T-helper 2 cell (primary cell): ENCODE measurements around the gene DNAJB9.

Experiments
- DNase-seq, 5 experiments: peaks; one replicate each; pipeline versions ENCODE4 v3.0.0 to v3.0.0-alpha.2; 2012 to 2022

Gene DNAJB9

GRCh38 chr7:108570146-108570755 is 577 bp downstream of the DNAJB9 start:
- peak in 4 of 5 experiments; percentile 11 to 75 (median 40) for DNase-seq

DNA sequence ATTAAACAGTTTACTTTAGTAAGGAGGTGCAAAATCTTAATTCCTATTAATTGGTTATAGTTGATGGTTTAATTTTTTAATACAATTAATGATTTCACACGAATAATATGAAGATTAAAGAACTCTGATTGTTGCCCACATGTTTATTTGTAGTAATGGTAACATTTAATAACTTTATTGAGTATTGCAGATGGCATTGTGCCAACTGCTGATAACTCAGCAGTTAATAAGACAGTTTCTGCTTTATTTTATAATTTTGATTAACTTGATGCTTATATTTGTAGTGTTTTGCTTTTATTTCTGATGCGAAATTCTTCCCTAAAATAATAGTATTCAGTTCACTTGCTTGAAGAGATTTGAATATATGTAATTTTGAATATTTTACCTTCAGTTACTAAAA is 2.8 kb downstream of the DNAJB9 start:
- no peak for DNase-seq

DNA sequence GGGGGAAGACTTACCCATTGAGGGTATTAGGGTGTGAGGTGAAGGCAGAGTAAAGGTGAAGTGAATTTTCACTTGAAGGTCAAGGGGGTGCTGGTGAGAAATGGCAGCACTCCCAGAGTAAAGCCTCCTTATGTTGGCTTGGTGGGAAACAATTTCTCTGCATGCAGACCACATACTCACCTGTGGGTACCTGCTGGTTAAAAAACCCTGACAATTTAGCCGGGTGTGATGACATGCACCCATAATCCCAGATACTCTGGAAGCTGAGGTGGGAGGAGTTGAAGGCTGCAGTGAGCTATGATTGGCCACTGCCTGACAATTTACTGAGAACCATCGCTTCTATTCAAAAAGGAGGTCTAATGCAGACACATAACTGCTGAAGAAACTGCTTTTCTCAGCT is 5.5 kb downstream of the DNAJB9 start:
- DNase-seq: no peak

GRCh38 chr7:108576116-108576515 is 6.4 kb downstream of the DNAJB9 start:
- DNase-seq: no peak

DNA sequence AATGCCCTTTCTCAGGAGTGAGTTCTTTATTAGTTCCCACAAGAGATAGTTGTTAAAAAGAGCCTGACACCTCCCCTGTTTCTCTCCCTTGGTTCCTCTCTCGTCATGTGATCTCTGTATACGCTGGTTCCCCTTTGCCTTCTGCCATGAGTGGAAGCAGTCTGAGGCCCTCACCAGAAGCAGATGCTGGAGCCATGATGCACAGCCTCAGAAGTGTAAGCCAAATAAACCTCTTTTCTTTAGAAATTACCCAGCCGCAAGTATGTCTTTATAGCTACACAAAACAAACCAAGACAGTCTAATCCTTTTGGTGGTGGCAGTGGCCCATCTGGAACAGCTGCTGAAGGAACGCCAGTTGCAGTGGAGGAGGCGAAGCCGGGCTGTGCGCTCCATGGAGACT is 9.3 kb downstream of the DNAJB9 start:
- DNase-seq: no peak

DNA sequence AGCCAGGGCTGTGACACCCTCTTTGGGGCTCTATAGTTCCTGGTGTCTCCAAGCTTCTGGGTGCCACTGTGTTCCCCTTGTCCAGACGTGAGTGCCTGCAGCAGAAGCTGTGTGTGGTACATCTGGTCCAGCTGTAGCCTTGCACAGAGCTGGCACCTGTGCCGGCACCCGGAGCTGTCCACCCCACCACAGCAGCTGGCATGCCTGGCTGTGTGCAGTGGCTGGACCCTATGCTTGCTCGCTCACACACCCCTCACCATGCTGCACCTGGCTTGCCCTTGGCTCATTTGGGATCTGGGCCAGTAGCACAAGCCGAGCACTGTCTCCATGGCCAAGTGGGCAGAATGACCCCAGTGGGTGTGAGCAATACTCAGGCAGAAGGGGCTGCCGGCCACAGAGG is 10.6 kb downstream of the DNAJB9 start:
- DNase-seq: no peak

DNA sequence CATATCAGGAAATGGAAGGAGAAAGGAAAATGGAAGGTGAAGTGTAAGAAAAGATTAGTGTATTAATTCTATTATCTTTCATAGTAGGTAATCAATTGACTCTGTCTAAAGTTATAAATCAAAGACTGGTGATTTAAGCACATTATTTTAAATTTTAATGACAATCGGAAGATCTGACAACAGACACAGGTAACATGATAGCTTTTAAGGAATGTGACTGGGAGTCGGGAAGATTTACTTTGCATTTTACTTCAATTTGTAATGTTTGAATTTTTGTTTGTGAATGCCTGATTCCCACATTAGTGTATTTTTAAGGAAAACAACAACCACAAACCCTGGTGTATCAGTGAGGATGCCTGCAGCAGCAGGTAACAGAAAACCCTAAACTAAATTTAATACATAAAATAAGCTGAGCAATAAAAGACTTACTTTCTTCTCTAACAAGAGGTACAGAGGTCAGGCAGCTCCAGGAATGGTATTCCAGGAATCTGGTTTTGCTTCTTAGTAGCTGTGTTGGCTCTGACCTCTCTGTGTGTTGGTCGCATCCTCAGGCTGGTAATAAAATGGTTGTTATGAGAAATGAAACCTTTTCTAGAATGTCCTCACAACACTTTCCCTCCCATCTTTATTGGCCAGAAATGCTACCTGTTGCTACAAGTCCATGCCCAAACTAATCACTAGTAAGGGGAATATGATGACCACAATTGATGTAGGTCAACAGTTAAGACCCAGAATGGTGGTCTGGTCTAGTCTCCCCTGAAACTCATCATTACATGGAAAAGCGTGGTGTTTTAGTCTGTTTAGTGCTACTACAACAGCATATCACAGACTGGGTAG is 12.2 kb downstream of the DNAJB9 start:
- DNase-seq: no peak

GRCh38 chr7:108584211-108584610 is 14.5 kb downstream of the DNAJB9 start:
- no peak for DNase-seq

- DNase-seq: no peak
These were observed 16.2 kb downstream of the DNAJB9 start for GRCh38 chr7:108585843-108586242.

DNA sequence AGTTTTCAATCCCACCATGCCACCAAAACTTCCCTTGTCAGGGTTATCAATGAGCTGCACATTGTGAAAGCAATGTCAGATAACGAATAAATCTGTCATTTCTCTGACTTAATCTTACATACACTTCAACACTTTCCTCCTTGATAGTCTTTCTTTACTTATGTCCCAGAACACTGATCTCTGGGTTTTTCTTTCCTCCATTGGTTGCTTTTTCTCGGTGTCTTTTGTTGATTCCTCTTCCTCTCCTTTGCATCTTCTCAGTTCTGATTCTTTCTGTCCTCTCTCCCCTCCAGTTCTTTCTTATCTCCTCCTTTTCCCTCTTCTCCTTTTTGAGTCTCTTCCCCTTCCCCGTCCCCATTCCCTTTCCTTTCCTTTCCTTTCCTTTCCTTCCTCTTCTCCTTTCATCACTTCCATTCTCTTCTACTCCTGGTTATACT is 16.6 kb downstream of the DNAJB9 start:
- DNase-seq: no peak

DNA sequence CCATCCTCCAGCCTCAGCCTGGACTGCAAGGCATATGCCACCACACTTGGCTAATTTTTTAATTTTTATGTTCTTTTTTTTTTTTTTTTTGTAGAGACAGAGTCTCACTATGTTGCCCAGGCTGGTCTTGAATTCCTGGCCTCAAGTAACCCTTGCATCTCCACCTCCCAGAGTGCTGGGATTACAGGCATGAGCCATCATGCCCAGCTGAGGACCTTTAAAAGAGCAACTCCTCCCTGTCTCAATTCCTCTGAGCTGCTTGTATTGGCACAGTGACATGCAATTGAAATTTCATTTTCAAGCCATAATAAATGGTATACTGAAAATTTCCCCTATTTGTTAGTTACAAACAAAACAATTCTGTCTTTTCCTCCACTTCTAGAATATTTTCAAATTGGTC is 19.5 kb downstream of the DNAJB9 start:
- DNase-seq: no peak

- no peak for DNase-seq
These were observed 20.2 kb downstream of the DNAJB9 start for GRCh38 chr7:108589874-108590273.

GRCh38 chr7:108590606-108591005 is 20.9 kb downstream of the DNAJB9 start:
- DNase-seq: no peak

DNA sequence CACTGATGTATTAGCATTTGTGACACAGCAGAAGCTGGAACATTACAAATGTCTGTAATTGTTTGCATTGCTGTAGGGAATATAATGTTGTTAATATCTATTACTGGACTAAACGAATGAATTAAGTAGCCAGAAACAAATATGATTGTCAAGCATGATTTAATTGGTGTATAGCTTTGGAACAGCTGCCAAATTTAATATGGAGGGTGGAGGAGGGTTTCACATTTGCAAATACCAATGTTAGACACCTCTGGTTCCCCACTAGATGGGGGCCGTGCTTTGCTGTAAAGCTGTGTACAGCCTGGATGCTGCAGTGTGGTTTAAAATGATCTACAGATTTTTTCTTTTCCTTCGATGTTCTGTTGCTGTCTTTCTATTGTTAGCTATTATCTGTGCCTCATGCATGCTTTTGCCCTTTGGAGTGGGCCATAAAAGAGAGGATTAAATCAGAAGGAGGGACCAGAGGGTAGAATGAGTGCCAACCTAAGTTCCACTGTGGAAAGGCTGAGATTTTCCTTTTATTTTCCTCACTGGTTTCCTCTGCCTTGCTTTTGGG is 23.1 kb downstream of the DNAJB9 start:
- peak in 1 of 5 experiments; percentile 50 for DNase-seq

DNA sequence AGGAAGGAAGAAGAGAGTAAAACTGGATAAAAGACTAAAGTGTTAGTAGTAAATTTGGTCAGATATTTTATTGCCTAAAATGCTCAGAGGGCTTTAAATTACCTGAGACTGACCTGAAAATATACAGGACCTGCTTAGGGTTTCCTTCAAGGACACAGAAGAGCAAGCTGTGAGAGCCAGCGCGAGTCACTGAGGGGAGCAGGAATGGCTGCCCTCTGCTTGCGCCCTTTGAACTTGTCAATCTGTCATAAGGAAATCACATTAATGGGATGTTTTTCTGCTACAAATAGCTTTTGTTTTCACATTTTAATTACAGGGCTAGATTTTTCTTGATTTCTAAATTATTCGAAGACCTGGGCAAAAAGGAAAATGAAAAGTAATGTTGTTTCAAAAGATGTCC is 26.9 kb downstream of the DNAJB9 start:
- no peak for DNase-seq

DNA sequence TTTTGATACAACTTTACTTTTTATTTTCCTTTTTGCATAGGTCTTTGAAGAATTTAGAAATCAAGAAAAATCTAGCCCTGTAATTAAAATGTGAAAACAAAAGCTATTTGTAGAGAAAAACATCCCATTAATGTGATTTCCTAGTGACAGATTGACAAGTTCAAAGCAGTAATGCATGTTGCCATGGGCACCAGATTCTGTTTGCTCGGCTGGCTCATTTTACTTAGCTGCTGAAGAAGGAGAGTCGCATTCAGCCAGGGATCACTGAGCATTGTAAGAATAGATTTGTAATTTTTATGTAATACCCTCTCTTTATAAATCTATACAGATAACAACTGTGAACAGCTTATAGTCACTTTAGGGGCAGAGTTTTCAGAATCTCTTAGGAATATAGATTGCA is 28.5 kb downstream of the DNAJB9 start:
- DNase-seq: no peak

DNA sequence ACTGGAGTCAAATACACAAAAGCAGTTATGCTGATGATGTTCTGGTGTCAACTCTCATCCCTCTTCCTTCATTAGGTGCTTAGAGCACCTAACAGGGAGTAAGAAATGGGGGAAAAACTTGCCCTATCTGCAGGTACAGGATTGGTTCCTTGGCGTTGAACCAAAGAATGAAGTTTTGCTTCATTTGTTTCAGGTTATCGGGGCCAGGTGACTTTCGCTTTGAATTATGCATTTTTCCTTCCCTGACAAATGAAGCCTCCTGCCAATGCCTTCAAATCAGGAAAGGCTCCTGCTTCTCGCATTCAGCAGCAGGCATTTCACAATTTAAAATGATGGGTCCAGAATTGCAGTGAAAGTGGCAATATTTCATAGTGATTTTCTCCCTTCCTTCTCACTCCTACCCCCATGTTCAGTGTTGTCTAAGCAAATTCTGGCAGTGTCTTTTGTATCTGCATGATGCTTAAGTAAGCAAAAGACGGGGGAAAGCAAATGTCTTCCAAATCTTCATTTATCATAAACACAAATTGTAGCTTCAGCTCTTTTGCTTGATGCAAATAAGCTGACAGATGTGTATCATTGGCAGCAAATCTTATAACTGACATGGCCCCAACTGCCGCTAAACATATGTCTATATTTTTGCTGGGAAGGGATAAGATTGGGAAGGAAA is 29.4 kb downstream of the DNAJB9 start:
- DNase-seq: no peak

DNA sequence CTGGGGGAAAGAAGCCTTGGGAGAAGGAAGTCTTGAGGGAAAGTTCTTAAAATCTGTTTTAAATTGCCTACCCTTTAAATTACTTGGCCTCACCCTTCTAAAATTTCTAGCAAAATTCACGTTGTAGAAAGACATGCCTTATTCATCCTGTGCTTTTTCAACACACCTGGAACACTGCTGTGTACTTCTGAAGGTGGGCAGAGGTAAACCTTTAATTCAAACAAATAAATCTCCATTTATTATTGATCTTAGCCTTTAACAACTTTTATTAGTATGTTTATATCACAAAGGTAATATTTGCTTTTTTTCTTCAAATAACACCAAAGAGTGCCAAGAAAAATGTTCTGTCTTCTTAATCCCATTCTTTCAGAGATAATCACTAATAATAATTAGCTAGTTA is 30.7 kb downstream of the DNAJB9 start:
- DNase-seq: no peak

DNA sequence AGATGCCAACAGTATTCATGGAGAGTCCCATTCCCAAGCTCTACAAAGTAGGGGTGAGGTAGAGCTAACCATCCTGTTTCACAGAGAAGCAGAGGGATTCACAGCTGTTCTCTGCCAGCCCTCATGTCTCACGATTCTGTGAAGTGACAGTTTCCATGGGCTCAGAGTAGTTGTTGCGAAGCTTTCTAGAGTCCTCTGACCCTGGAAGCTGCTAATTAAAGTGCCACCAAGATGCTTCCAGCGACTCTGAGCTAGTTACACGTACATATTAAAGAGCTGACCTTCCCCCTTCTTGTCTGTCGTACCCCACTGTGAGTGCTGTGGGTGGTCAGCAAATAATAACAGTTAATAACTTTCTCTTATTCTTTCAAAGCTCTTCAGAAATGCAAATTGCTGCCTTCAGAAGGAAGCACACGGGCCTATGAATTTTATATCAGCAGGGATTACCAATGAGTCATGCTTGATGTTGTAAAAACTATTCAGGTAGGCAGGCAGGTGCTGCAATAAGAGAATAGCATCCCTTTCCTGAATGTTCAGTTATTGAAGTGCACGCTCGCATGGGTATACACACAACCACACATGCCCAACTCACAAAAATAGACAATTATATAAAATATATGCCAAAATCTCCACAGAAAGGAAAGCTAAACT is 34.1 kb downstream of the DNAJB9 start:
- DNase-seq: no peak

DNA sequence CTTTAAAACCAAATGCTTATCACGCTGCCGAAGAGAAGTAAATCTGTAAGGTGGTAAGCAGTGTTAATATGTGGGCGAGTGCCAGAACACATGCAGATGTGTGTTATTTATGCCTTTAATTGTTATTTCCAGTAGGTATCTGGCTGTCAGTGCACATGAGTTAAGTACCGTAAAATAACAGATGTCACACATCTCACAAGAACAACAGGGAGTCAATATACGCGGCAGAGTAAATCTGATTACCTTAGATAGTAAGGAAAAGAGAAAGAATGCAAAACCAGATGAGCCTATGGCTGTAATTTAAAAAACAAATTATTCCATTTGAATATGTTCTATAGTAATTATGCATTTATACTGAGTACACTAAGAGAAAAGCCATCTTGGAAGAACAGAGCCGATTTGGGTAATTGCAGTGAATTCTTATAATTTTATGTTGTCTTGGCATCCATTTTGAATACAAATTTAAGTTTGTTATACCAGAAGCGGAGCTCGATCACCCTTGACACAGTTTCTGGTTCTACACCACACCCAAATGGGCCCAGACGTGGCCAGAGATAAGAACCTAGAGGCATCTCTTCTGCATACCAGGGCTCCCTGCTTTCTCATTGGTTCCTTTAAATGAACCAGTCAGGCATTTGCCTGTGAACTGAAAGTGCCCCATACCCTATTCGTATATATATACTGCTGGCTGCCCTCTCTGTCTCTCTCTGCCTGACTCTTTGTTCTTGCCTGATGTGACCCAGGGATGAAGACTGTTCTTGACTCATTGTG is 34.8 kb downstream of the DNAJB9 start:
- peak in 1 of 5 experiments; percentile 45 for DNase-seq

DNA sequence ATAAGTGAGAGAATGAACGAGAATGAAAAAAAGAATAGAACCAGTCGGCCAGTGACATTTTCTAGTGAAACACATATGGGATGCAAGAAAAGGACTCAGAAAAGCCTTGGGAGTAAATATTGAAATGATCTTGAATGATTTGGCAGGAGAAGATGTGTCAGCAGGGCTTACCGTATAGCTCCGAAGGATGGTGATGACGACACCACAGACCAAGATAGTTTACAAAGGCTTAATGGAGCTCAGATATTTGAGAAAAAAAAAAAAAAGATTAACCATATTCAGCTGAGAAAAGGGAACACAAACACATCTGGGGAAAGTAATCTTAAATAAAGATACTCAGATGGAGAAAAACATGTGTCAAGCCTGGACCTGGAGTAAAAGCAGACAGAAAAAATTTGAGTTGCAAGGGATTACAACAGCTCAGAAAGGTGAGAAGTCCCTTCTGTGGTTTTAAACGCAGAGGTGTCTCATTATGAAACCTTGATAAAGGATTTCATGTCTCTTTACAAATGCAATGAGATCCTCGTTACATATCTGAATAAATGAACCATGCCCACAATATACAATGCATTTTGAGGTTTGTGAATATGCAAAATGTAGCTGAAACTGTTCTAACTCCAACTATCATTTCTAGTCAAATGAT is 36.0 kb downstream of the DNAJB9 start:
- peak in 1 of 5 experiments; percentile 84 for DNase-seq

- DNase-seq: no peak
These were observed 40.0 kb downstream of the DNAJB9 start for GRCh38 chr7:108609643-108610042.
